ENCODE data around the gene STOML1.

Gene STOML1

DNA sequence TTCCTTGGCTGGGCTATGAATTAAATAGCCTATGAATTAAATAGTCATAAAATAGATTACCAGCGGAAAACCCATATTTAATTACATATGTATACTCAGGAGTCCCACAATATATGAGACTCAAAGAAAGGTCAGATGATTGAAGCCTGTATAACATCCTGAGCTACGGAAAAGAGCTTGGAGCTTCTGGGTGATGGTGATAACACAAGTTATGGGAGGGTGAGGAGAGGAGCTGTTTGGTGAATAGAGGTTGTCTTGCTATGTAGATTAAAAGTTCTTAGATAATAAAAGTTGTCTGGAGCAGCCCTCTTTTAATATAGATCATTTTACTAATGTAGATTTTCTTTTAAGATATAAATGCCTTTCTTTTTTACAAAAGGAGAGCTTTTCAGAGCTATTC lies 4.2 kb upstream of the STOML1 start:
- Mint-ChIP-seq H3K27me3 (no peaks in the 10 kb centered on the region), H3K4me3 (peak overlapping the region; percentile 98), H3K27ac (peak overlapping the region; percentile 97), H3K36me3 (peaks cover 4% of the 10 kb centered on the region), H3K4me1 (ENCODE audit: low read depth) (peaks cover 68% of the 10 kb centered on the region), H3K9me3 (ENCODE audit: low read depth) (no peaks in the 10 kb centered on the region)

DNA sequence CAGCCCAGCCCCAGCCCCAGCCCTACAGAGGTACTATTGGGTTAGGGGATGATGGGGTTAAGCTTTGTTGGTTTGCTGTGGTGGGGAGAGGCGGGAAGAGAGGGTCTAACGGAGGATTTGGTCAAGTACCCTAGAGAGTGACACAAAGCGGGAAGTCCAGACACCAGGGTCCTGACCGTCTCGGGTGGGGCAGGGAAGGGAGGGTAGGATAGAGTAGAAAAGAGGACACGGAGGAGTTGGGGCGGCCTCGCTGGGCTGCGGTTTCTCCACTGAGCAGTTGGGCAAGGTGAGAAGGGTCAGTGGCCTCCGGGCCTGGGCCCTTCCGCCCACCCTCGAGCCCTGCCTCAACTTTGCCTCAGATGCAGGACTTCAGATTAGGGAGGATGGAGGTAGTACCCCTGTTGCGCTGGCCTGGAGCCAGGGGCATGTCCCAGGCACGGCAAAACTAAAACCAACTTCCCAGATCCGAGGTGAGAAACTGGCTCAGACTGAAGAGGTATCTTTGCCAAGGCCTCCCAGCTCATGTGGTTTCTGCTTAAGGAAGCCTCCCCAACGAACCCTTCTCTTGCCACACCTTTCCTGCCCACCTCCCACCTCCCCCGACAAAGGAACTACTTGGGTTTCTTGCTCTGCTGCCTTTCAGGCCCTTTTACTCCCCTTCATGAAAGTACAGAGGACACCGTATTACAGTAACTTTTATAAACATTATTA lies 3.0 kb upstream of the STOML1 start:
- no peaks in the 10 kb centered on the region for H3K9me3 Mint-ChIP-seq (ENCODE audit: low read depth)
- H3K4me1 Mint-ChIP-seq (ENCODE audit: low read depth) = peaks cover 60% of the 10 kb centered on the region
- peak overlapping the region; percentile 98 for H3K4me3 Mint-ChIP-seq
- H3K36me3 Mint-ChIP-seq = peaks cover 4% of the 10 kb centered on the region
- peak overlapping the region; percentile 97 for H3K27ac Mint-ChIP-seq
- H3K27me3 Mint-ChIP-seq = no peaks in the 10 kb centered on the region

DNA sequence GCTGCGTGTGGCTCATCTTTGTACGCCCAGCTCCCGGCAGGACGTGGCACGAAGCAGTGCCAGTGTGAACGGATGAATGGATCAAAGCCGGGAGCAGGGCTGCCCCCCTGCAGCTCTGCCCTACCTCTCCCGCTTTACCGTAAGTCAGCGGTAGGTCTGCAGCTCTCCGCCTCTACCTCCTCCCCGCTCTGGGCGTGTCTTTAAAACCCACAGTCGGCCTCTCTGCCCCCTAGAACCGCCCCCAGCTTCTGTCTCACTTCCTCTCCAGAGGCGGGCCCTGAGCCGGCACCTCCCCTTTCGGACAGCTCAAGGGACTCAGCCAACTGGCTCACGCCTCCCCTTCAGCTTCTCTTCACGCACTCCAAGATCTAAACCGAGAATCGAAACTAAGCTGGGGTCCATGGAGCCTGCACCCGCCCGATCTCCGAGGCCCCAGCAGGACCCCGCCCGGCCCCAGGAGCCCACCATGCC lies 2.4 kb upstream of the STOML1 start, which contains the start of gene PML:
PML (plus strand) TSS at position 304 of the 471 bp plus-strand sequence; CDS start at position 401, 97 bp downstream.
- Mint-ChIP-seq H3K9me3 (ENCODE audit: low read depth) (no peaks in the 10 kb centered on the region), H3K4me3 (peak within 1 kb of the TSS; percentile 98), H3K36me3 (peaks cover 4% of the 10 kb centered on the region), H3K27me3 (no peaks in the 10 kb centered on the region), H3K4me1 (ENCODE audit: low read depth) (peaks cover 59% of the 10 kb centered on the region), H3K27ac (peak within 1 kb of the TSS; percentile 97)

DNA sequence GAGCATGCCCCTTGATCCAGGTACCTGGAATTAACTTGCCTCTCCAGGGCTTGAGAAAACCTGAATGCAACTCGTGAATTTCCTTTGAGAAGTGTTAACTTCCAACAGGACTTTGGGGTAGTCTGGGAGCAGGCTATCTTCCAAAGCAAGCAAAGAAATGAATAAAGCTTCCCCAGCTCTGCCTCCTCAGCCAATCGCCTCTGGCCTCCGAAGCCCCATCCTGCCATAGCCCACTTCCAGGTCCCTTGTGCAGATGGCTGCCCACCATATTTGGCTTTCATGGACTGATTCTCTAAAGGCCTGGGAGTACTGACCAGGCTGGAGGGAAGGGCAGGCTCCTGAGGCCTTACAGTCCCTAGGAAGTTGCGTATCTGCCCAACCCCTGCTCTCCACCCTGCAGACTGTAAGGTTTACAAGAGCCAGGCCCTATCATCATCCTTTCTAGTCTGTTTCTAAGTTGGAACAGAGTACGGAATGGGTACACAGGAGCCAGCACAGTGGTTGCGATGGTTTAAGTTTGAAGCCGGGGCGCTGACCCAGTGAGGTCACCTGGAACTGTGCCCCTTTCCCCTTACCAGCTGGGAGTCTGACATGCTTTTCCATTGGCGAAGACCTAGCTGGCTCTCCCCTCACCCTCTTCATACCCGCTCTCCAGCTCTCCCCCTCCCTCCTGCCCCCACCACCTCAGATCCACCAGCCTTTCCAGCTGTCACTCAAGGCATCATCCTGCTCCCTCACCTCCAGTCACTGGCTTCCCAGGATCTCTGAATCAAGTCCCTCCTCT lies 1.3 kb upstream of the STOML1 start:
- peak overlapping the region; percentile 97 for H3K27ac Mint-ChIP-seq
- H3K27me3 Mint-ChIP-seq = no peaks in the 10 kb centered on the region
- no peaks in the 10 kb centered on the region for H3K9me3 Mint-ChIP-seq (ENCODE audit: low read depth)
- no peaks in the 10 kb centered on the region for H3K36me3 Mint-ChIP-seq
- peak overlapping the region; percentile 98 for H3K4me3 Mint-ChIP-seq
- H3K4me1 Mint-ChIP-seq (ENCODE audit: low read depth) = peaks cover 48% of the 10 kb centered on the region

DNA sequence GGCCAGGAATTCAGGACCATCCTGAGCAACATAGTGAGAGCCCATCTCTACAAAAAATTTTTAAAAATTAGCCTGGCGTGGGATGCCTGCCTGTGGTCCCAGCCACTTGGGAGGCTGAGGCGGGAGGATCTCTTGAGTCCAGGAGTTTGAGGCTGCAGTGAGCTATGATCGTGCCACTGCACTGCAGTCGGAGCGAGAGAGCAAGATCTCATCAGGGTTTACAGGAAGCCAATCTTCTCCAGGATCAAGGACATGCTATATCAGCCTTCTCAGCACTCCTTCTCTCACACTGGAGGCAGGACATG lies 451 bp upstream of the STOML1 start:
- peaks cover 42% of the 10 kb centered on the region for H3K4me1 Mint-ChIP-seq (ENCODE audit: low read depth)
- H3K36me3 Mint-ChIP-seq = no peaks in the 10 kb centered on the region
- H3K27ac Mint-ChIP-seq = peak overlapping the region; percentile 75
- H3K4me3 Mint-ChIP-seq = peak overlapping the region; percentile 83
- H3K9me3 Mint-ChIP-seq (ENCODE audit: low read depth) = no peaks in the 10 kb centered on the region
- no peaks in the 10 kb centered on the region for H3K27me3 Mint-ChIP-seq

DNA sequence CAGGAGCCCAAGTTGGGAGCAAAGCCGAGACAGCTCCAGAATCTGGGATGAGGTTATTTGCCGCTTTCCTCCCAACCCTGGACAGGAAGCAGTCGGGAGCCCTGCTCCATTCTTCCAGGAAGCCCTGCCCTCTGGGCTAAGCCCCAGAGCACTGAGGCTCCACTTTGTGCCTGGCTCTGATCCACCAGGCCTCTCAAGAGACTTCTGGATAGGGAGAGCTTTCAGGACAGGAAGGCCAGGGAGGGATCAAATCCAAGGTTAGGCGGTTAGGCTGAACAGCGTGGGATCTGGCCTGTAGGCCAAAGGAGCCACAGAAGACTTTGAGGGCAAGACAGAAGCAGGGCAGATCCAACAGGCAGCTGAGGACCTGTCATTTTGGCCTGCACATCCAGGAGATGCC lies 835 bp downstream of the STOML1 start:
- peaks cover 34% of the 10 kb centered on the region for H3K4me1 Mint-ChIP-seq (ENCODE audit: low read depth)

DNA sequence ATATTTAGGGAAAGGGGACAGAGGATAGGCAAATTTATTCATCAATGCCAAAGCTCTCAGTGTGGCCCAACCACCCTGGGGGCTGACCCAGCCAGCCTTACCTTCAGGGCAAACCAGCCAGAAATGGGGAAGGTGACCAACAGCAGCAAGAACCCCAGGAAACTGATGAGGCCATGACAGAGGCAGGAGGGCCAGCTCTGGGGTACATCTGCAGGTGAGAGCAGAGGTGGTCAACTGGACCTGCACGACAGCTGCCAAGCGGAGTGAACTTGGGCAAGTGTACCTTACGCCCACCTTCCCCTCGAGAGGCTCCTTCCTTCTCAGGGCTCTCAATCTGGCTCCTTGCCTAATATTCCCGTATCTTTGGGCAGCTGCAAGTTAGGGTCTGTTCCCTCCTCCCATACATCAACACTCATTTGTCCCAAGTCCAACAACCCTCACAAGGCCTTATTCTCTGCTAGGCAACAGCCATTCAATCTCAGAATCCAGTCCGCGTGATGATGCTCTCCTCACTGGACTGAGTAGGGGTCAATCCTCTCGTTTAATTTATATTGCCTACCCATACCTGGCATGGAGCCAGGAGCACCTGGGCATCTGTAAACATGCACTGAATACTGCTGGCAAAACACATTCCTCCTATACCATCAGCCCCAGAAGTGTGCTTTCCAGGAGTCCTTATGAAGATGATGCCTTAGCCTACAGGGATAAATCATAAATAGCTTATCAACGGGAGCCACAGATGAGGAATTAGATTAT lies 1.7 kb downstream of the STOML1 start:
- Mint-ChIP-seq H3K4me3 (peak overlapping the region; percentile 47), H3K9me3 (ENCODE audit: low read depth) (no peaks in the 10 kb centered on the region), H3K27ac (no peak overlapping the region), H3K27me3 (no peaks in the 10 kb centered on the region), H3K36me3 (peaks cover 4% of the 10 kb centered on the region), H3K4me1 (ENCODE audit: low read depth) (peaks cover 36% of the 10 kb centered on the region)

More for the DNA sequence above, 835 bp downstream of the STOML1 start:
- H3K36me3 Mint-ChIP-seq = peaks cover 4% of the 10 kb centered on the region
- H3K9me3 Mint-ChIP-seq (ENCODE audit: low read depth) = no peaks in the 10 kb centered on the region
- peak overlapping the region; percentile 34 for H3K27ac Mint-ChIP-seq
- peak overlapping the region; percentile 83 for H3K4me3 Mint-ChIP-seq
- no peaks in the 10 kb centered on the region for H3K27me3 Mint-ChIP-seq

DNA sequence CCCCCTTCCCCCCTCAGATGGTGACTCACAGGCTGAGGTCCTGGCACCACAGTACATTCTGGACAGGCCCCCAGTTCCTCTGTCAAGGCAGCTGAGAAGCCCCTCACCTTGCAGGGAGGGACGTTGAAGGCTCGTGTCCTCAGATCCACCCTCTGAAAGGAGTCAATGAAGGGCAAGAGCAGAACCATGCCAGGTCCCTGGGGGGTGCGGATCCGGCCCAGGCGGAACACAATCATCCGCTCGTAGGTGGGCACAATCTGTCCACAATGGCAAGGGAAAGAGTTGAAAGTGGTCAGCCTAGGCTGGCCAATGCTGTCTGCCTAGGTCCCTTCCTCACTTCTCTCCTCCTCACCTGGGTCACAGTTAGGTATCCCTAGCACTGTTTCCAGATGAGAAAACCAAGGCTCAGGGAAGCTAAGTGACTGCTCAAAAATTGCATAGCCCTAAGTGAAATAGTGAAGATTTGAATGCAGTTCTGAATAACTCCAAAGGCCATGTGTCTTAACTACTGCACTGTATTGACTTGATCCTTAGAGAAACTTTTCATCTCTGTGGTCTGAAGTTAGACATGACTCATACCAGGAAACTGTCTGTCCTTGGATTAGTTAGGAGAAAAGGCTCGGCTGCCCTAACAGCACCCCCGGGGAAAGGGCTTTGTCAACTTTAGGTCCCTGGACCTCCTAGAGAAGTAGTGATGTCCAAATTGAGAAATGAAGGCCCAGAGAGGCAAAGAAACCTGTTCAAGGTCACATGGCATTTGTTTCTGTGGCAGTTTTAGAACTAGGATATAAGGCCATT lies 2.9 kb downstream of the STOML1 start:
- Mint-ChIP-seq H3K27me3 (no peaks in the 10 kb centered on the region), H3K36me3 (peaks cover 4% of the 10 kb centered on the region), H3K4me1 (ENCODE audit: low read depth) (peaks cover 40% of the 10 kb centered on the region), H3K9me3 (ENCODE audit: low read depth) (no peaks in the 10 kb centered on the region), H3K27ac (no peak overlapping the region), H3K4me3 (no peak overlapping the region)

DNA sequence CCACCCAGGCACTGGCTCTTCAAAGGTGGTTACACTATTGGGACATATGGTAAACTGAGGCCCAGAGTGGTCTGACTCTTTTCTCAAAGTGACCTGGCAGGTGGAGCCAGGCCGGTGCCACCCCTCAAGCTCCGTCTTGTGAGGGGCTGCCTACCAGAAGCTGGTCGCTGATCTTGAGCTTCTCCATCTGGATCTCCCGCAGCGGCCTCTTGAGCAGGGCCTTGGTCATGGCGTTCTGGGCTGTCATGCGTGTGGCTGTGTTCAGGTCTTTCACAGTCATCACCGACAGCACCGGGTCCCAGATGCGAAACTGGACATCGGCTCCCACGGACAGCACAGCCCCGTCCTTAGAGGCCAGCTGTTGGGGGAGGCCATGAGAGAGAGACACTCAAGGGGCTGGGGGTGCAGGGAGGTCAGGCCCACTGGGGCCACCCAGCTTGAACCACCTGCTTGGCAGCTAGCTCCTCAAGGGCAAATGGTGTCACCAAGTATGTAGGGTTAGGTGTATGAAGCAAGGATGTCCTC lies 3.6 kb downstream of the STOML1 start:
- Mint-ChIP-seq H3K9me3 (ENCODE audit: low read depth) (no peaks in the 10 kb centered on the region), H3K36me3 (peaks cover 6% of the 10 kb centered on the region), H3K27me3 (no peaks in the 10 kb centered on the region), H3K4me1 (ENCODE audit: low read depth) (peaks cover 37% of the 10 kb centered on the region), H3K27ac (no peak overlapping the region), H3K4me3 (no peak overlapping the region)

DNA sequence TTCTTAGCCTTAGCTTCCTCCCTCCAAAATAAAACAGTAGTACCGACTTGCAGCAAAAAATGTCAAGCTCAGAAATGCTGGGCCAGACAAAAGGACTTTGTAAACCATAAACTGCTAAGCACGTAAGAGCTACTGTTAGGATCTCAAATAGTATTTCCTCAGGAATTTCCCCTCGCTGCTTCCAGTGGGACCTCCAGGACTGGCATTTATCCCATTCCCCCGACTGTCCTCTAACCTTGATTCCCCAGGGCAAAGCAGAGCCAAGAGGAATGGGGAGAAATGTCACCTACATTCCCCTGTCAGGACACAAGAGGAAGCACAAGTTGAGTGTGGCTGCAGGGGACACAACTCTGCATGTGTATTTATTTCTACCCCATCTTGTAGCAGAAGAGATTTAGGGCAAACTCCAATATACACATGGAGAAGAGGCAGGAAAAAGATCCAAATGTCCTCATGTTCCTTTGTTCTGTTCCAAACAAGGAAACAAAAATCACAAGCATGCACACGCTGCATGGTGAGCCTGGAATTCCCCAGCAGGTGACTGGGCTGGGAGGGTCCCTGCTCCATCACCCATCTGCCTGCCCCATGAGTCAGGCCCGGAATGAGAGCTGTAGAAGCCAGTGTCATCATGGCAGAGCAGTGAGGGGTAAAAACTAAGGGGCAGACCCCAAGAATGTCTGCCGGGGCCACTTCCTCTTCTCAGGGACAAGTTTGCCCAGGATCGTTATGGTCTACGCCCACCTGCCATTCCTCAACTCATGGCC lies 4.2 kb downstream of the STOML1 start:
- no peak overlapping the region for H3K4me3 Mint-ChIP-seq
- no peaks in the 10 kb centered on the region for H3K27me3 Mint-ChIP-seq
- no peaks in the 10 kb centered on the region for H3K9me3 Mint-ChIP-seq (ENCODE audit: low read depth)
- peaks cover 6% of the 10 kb centered on the region for H3K36me3 Mint-ChIP-seq
- no peak overlapping the region for H3K27ac Mint-ChIP-seq
- H3K4me1 Mint-ChIP-seq (ENCODE audit: low read depth) = peaks cover 39% of the 10 kb centered on the region

DNA sequence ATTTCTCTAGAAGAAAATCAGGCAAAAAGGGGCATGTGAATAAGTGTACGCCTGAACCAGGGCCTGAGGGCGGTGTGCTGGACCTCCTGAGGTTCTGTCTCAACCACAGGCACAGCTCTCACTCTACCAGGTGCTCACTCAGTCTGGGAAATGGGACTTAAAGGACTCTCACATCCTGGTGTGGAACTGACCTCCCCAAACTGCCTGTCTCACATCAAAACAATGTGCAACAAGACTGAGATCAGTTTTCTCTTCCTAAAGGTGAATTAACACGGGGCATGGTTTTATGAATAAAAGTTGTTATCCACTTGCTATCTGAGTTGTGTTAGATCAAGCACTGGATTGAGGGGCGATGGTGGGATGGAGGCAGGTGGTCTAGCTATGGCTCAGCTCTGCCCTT lies 4.8 kb downstream of the STOML1 start:
- Mint-ChIP-seq H3K36me3 (peaks cover 6% of the 10 kb centered on the region), H3K9me3 (ENCODE audit: low read depth) (no peaks in the 10 kb centered on the region), H3K4me3 (no peak overlapping the region), H3K4me1 (ENCODE audit: low read depth) (peaks cover 38% of the 10 kb centered on the region), H3K27ac (no peak overlapping the region), H3K27me3 (no peaks in the 10 kb centered on the region)

DNA sequence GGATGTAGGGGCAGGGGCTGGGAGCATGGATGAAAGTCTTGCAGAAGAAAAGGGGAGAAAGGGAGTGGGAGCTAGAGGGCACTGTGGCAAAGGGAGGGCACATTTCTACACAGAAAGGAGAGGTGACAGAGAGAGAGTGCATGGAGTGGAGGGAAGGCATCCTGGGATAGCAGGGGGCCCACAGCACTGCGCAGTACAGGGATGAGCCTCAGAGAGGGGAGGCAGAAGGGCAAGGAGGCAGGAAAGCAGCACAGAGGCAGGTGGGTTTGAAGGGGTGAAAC lies 5.4 kb downstream of the STOML1 start:
- no peak overlapping the region for H3K4me3 Mint-ChIP-seq
- peaks cover 6% of the 10 kb centered on the region for H3K36me3 Mint-ChIP-seq
- H3K9me3 Mint-ChIP-seq (ENCODE audit: low read depth) = no peaks in the 10 kb centered on the region
- H3K27me3 Mint-ChIP-seq = no peaks in the 10 kb centered on the region
- peaks cover 43% of the 10 kb centered on the region for H3K4me1 Mint-ChIP-seq (ENCODE audit: low read depth)
- no peak overlapping the region for H3K27ac Mint-ChIP-seq

DNA sequence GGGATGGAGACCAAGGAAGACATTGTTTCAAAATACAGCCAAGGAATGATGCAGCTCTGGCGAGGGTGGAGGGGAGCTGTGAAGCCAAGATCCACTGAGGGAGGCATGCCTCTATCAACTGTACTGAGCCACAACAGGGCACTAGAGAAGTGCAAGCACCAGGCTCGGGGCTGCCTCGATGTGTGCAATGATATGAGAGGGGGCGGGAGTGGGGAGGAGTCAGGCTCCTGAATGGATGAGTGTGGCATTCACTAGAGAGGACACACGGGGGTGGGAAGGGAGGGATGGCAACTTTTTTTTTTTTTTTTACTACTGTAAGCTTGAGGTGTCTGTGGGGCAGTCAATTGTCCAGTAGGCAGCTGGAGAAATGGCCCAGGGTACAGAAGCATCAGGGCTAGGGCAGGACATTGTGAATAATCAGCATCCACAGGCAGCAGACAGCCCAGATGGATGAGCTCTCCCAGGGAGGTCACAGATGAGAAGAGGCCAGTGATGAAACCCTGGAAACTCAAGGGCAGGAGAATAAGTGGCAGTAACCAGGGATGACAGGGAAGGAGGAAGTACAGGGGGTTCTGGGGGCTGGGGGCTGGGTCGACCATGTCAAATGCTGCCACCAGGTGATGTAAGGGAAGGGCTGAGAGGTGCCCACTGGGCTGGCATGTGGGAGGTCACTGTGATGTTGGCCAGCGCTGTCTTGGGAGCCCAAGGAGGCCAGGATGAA lies 5.9 kb downstream of the STOML1 start:
- H3K4me3 Mint-ChIP-seq = no peak overlapping the region
- H3K4me1 Mint-ChIP-seq (ENCODE audit: low read depth) = peaks cover 45% of the 10 kb centered on the region

More for the DNA sequence above, 5.9 kb downstream of the STOML1 start:
- Mint-ChIP-seq H3K27me3 (no peaks in the 10 kb centered on the region), H3K36me3 (peaks cover 6% of the 10 kb centered on the region), H3K27ac (no peak overlapping the region), H3K9me3 (ENCODE audit: low read depth) (no peaks in the 10 kb centered on the region)
